Breast epithelium (tissue), 3 donors: ENCODE measurements around the gene ADCY2.

ENCODE experiments used
- POLR2A ChIP-seq: fragments of 450-650 bp; IDR thresholded peaks from one replicate; pipeline ENCODE4 v1.6.1; 2016; ENCODE audit warnings: antibody characterized with exemption, mild to moderate bottlenecking, moderate library complexity
- TF ChIP-seq, protein P1 (sequence below), 3 donors: fragments of 450-650 bp; IDR thresholded peaks; one replicate each; pipeline ENCODE4 v1.5.1; 2016 to 2017; ENCODE audit warnings: antibody characterized with exemption in 3 of 3, mild to moderate bottlenecking in 3 of 3, moderate library complexity in 3 of 3

GRCh38 chr5:7787770-7788169 is 391.8 kb downstream of the ADCY2 start:
- TF ChIP-seq, protein P1, sequence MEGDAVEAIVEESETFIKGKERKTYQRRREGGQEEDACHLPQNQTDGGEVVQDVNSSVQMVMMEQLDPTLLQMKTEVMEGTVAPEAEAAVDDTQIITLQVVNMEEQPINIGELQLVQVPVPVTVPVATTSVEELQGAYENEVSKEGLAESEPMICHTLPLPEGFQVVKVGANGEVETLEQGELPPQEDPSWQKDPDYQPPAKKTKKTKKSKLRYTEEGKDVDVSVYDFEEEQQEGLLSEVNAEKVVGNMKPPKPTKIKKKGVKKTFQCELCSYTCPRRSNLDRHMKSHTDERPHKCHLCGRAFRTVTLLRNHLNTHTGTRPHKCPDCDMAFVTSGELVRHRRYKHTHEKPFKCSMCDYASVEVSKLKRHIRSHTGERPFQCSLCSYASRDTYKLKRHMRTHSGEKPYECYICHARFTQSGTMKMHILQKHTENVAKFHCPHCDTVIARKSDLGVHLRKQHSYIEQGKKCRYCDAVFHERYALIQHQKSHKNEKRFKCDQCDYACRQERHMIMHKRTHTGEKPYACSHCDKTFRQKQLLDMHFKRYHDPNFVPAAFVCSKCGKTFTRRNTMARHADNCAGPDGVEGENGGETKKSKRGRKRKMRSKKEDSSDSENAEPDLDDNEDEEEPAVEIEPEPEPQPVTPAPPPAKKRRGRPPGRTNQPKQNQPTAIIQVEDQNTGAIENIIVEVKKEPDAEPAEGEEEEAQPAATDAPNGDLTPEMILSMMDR (IDR thresholded peaks at IDR 0.05): no peak
- no peak for TF ChIP-seq POLR2A
